Measurements from ENCODE around the gene NACC2.
A peak's percentile ranks its signal among the peaks of the same experiment; 100 is the strongest.

Gene NACC2, protein sequence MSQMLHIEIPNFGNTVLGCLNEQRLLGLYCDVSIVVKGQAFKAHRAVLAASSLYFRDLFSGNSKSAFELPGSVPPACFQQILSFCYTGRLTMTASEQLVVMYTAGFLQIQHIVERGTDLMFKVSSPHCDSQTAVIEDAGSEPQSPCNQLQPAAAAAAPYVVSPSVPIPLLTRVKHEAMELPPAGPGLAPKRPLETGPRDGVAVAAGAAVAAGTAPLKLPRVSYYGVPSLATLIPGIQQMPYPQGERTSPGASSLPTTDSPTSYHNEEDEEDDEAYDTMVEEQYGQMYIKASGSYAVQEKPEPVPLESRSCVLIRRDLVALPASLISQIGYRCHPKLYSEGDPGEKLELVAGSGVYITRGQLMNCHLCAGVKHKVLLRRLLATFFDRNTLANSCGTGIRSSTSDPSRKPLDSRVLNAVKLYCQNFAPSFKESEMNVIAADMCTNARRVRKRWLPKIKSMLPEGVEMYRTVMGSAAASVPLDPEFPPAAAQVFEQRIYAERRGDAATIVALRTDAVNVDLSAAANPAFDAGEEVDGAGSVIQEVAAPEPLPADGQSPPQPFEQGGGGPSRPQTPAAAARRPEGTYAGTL

DNA sequence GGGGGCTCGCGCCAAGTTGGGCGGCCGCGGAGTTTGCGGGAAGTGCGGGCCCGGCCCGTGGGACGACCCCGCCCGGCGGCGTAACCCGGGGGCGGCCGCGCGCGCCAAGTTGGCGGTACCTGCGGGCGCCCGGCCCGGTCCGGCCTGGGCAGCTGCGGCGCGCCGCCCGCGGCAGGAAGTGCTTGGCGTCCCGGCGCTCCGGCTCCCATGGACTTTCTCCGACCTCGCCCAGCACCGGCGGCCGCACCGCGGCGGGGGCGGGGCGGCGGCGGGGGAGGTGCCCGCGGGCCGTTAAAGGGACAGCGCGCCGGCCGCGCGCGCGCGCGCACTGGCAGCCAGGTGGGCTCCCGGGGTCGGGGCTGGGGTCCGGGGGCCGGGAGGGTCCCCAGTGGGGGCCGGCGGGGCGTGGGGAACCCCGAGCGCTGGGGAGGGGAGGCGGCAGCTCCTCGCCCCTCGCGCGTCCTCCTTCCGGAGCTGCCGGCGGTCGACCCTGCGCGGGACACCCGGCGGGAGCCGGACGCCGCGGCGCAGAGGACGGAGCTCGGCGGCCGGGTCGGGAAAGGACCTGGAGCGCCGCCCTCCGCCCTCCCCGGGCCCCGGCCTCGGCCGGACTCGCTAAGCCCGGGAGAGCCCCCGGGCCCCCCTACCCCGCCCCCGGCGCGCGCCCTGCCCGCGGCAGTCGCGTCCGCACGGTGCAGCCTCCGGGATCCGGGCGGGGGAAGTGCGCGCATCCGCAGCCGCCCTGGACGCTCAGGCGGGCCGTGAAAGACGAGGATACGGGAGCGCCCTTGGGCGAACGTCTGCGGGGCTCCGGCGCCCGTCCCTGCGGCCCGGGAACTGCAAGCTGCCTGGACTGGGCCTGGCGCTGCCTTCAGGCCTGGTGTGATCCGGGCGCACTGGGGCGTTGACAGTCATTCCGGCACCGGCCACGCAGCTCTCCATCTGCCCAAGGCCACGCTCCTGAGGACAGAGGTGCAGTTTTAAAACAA lies at the start of gene NACC2:
NACC2 (minus strand) TSS at position 220 of the 989 bp plus-strand sequence. CDS start 44,768 bp downstream, outside the sequence.
- DNase-seq: no peak

GRCh38 chr9:136144450-136144849 lies 49.4 kb upstream of the NACC2 start:
- DNase-seq: no peak

DNA sequence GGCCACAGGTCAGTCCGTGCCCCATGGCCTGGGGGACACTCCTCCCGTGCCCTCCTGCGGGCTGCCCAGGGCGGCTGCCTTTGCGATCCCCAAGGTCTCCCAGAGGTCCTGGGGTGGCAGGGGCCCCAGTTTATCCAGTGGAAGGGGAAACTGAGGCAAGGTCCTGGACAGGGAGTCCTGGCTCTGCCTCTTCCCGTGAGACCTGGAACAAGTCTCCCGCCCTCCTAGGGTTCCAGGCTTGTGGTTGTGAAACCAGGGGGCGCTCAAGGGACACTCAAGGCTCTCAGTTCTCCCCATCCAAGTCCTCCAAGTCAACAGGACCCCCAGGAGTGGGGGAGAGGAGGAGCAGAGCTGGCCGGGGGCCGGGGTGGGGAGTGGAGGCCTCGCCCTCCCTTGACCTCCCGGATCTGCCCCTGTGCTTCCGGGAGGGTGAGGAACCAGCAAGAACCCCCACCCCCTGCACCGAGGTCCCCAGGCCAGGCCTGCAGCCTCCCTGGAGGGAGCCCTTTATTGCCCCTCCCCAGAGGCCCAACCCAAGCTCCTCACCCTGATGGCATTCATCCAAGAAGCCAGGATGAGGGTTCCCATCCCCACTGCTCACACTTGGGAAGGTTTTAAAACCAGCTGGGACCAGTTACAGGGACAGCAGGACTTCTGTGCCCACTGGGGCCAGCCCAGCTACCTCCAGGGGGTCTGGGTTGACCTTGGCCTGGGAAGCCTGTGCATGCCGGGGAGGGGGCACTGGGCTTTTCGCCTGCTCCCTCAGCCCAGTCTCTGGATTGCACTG lies 48.3 kb upstream of the NACC2 start:
- no peak for DNase-seq

DNA sequence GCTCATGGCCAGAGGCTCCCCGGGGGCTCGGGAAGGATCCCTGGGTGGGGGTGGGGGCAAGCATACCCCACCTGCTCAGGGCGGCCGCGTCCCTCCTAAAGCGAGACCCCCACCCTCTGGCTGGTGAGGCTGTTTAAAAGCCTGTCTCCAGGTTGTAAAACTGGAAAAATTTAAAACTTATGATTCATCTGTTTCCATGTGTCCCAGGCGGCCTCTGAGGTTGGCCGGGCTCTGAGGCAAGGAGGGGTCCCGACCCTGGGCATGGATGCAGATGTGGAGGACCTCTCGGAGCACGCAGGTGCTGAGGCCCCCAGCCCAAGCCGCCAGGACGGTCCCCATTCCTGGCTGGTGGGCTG lies 47.7 kb upstream of the NACC2 start:
- no peak for DNase-seq

DNA sequence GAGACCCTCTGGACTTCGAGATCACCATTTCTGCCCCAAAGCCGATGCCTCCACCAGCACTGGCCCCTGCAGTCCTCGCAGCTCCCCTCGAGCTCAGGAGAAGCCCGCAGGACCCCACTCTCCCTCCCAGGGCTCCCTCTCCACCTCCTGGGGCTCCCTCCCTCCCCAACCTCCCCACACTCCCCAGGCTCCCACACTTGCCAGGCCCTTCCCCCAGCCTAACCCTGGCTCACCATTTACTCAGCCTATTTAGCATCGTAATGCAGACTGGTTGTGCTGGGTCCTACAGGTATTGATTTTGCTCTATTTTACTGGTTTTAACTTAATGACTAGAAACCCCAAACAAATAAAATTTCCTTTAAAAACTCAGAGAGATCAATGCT lies 47.3 kb upstream of the NACC2 start:
- DNase-seq: no peak

DNA sequence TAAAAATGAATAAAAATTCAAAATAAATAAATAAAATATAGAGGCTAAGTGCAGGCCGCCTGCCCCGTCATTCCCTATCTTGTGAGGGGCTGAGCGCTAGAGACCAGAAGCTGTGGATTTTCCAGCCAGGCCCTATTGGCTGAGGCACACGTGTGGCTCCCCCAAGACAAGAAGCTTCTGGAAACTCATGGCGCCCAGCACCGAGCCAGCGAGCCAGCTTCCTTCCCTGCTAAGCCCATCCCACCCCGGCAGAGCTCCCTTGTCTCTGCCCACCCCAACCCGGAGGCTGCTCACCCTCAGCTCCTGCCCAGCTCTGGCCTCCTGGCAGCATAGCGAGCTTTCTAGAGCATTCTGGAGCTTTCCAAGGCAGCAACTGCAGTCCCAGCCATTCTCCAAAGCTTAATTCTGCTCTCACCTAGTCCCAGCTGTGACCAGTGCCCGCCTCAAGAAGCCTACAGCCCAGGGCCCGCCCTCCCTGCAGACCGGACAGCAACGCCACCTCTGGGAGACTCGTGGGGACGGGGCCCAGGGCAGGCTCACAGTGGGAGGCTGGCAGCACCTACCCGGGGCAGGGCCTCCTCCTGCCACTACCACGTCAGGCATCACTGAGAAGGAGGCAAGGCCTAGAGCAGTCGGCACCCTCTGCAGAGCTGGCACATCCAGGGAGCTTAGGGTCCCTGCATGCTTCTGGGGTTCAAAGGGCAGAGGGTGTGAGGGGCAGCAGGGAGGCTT lies 46.8 kb upstream of the NACC2 start:
- DNase-seq: no peak

- peak; percentile 55 to 72 for DNase-seq
Measured at GRCh38 chr9:136140966-136141365, 45.9 kb upstream of the NACC2 start.

DNA sequence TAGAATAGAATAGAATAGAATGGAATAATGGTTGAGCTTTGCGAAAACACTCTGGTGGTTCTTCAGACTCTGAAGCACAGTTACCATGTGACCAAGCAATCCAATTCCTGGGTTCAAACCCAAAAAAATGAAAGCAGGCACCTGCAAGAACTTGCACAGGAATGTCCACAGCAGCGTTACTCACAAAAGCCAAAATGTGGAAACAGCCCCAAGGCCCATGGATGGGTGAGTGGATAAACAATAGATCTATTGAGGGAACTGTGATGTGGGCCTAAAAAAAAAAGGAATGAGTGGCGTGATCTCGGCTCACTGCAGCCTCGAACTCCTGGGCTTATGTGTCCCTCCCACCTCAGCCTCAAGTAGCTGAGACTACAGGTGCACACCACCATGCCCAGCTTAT lies 45.0 kb upstream of the NACC2 start:
- DNase-seq: no peak

- no peak for DNase-seq
Measured at GRCh38 chr9:136138566-136138965, 43.5 kb upstream of the NACC2 start.

- DNase-seq: no peak
Measured at GRCh38 chr9:136137321-136138265, 42.5 kb upstream of the NACC2 start.

DNA sequence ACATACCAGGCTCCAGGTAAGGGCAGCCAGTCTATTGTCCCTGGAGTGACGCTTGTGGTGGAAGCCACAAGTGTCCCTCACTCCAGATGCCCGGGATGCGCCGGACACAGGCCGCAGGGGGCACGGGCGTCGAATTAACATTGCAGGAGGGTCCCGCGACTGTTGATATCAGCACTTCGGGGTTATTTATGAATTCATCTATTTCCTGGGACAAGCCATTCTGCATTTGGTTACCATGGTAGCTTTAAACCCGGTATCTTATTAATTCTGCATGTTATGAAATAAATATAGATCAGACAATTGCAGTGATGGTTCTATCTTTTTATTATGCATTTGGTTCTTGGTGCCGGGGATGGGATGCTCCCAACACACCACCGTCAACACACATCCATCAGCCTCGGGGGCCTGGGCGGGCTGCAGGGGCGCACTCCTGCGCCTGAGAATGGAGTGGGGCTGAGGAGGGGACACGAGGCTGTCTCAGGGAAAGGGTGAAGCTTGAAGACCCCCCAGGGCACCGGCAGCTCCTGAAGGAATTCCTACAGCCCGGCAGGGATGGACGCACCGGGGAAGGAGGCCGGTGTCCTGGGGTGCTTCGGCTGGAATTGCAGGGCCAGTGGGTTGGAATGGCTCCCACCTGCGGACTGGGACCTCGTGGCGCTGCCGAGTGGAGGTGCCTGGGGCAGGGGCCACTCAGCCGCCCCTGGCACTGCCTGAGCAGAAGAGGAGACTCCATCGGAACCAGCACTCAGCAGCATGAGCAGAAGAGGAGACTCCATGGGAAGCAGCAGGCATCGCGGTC lies 41.2 kb upstream of the NACC2 start:
- no peak for DNase-seq

GRCh38 chr9:136135326-136136126 lies 40.4 kb upstream of the NACC2 start:
- DNase-seq: no peak

- no peak for DNase-seq
Measured at GRCh38 chr9:136133959-136134484, 38.9 kb upstream of the NACC2 start.

- DNase-seq: no peak
Measured at GRCh38 chr9:136133191-136133958, 38.3 kb upstream of the NACC2 start.

- no peak for DNase-seq
Measured at GRCh38 chr9:136132512-136133050, 37.5 kb upstream of the NACC2 start.

DNA sequence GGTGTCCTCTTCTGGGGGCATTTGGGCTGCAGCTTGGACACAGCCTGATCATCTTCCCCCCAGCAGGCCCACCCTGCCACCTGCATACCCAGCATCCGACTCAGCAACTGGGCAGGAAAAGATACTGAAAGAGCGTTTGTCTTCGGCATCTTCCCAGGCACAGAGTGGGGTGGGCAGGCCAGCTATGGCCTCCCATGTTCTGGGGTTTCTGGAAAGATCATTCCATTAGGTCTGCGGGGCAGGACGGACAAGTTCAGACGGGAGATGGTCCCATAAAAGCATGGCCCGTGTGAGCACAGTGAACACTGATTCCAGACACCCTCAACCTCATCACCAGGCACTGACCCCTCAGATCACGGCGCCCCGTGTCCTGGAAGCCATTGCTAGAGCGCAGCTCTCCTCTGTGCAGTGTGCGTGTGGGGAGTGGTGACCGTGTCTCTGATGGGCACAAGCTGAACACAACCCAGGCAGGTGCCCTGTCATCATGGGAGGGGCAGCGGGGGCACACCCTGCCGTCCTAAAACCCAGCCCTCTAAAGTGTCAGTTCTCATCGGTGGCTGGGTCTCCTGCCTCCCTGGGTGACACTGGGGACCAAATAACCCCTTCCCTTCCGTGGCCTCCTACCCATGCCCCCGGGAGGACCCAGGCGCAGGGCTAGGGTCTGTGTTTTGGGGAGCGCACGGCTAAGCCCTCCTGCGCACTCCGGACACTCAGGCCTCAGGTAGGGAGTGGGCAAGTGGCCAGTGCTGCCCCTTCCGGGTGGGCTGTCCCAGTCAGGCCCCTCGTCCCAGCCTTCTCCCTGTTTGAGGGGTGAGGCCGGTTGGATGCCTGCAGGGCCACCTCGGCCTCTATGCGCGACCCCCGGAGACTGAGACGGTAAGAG lies 36.8 kb upstream of the NACC2 start:
- DNase-seq: no peak

DNA sequence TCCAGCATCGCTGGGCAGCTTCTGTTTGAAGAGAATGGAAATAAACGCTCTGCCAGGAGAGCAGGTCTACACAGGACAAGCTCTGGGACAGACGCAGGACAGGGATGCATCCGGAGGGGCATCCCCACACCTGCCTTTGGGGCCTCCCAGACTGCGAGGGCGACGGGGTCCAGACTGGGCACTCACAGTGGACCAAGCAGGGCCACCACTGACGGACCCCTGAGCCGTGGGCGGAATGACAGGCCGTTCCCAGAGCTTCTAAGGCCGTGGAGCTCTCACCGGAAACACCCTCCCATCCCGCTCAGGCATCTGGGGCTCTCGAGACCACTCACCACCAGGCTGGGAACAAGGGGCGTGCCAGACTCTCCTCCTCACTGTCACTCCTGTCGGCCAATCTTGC lies 34.1 kb upstream of the NACC2 start:
- DNase-seq: no peak

All from NCI-H187 (cell line).